PC-9 (cell line): ENCODE measurements around the gene TAX1BP1.

ENCODE experiments used
- CTCF ChIP-seq: fragments of 200-600 bp; sonication (generic); conservative IDR thresholded peaks from 2 replicates; pipeline ENCODE4 v1.6.1; 2017; ENCODE audit warnings: mixed run types, antibody characterized with exemption, mild to moderate bottlenecking, moderate library complexity
- EZH2 ChIP-seq: fragments of 200-600 bp; sonication (generic); IDR thresholded peaks from 2 replicates; pipeline ENCODE4 v1.8.0; 2017; ENCODE audit warnings: antibody characterized with exemption, low read depth

GRCh38 chr7:27765841-27766240, 25.9 kb downstream of the TAX1BP1 start:
- no peak for TF ChIP-seq CTCF
- TF ChIP-seq EZH2: no peak
